Epithelial cell of esophagus (primary cell): ENCODE measurements around the gene THBS1.

Experiments
- DNase-seq: peaks from one replicate; pipeline ENCODE4 v3.0.0; 2010; ENCODE audit warnings: low read depth
- H3K4me3 ChIP-seq: 2 replicates; pipeline ENCODE4 v1.5.1; 2011; ENCODE audit warnings: mild to moderate bottlenecking, low read length, control low read depth
- TF ChIP-seq, protein P1 (sequence below): IDR thresholded peaks from 2 replicates; pipeline ENCODE4 v1.5.1; 2011; ENCODE audit warnings: low read depth, mild to moderate bottlenecking, low read length, control low read depth, inconsistent platforms; ENCODE audit not compliant: insufficient read depth; ENCODE audit errors: missing control alignments

Gene THBS1

GRCh38 chr15:39542385-39543065, 38.4 kb upstream of the THBS1 start:
- DNase-seq: no peak

DNA sequence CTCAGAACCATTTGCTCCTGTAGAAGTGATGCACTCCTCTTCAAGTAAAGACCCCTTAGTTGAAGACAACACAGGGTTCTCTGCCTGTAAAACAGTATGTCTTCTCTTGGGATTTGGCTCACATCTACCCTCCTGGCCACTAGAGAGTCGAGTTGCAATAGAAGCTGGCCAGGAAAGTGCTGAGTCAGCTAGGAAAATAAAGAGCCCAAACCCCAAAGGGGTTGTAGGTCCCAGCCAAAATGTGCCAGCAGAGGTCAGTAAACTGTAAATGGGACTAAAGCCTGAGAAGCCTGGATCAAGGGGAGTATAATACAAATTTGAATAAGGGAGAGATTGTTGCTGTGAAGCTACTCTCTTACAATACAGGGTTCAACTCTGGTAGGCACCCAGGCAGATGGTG, 37.2 kb upstream of the THBS1 start:
- TF ChIP-seq, protein P1, sequence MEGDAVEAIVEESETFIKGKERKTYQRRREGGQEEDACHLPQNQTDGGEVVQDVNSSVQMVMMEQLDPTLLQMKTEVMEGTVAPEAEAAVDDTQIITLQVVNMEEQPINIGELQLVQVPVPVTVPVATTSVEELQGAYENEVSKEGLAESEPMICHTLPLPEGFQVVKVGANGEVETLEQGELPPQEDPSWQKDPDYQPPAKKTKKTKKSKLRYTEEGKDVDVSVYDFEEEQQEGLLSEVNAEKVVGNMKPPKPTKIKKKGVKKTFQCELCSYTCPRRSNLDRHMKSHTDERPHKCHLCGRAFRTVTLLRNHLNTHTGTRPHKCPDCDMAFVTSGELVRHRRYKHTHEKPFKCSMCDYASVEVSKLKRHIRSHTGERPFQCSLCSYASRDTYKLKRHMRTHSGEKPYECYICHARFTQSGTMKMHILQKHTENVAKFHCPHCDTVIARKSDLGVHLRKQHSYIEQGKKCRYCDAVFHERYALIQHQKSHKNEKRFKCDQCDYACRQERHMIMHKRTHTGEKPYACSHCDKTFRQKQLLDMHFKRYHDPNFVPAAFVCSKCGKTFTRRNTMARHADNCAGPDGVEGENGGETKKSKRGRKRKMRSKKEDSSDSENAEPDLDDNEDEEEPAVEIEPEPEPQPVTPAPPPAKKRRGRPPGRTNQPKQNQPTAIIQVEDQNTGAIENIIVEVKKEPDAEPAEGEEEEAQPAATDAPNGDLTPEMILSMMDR: no peak
- DNase-seq: no peak
- H3K4me3 ChIP-seq: no peak overlapping the region

More at GRCh38 chr15:39542385-39543065, 38.4 kb upstream of the THBS1 start:
- H3K4me3 ChIP-seq: no peak overlapping the region
- TF ChIP-seq, protein P1: no peak

GRCh38 chr15:39546842-39547241, 34.0 kb upstream of the THBS1 start:
- no peak overlapping the region for H3K4me3 ChIP-seq
- TF ChIP-seq, protein P1: no peak
- DNase-seq: no peak

GRCh38 chr15:39548561-39548960, 32.3 kb upstream of the THBS1 start:
- no peak overlapping the region for H3K4me3 ChIP-seq
- TF ChIP-seq, protein P1: no peak
- no peak for DNase-seq

DNA sequence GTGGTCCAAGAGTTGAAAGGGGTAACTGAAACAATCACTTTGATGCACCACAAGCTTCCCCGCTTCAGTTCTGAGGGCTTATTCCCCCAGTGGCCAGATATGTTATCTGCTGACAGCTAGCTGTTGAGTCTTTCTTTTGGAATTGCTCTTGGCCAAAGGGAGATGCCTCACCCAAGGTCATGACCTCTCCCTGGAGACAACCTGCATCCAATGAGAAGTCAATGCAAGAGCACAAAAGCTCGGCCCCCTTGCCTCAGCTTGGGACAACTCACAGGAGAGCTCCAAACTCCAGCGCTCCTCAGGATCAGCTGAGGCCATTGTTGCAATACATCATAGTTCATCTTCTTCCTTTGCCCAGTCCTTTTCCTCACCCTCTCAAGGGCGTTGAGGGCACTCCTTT, 31.0 kb upstream of the THBS1 start:
- no peak for DNase-seq
- TF ChIP-seq, protein P1: no peak

GRCh38 chr15:39551476-39551875, 29.4 kb upstream of the THBS1 start:
- no peak for DNase-seq
- no peak overlapping the region for H3K4me3 ChIP-seq
- TF ChIP-seq, protein P1: no peak

More for the DNA sequence above, 31.0 kb upstream of the THBS1 start:
- H3K4me3 ChIP-seq: no peak overlapping the region

DNA sequence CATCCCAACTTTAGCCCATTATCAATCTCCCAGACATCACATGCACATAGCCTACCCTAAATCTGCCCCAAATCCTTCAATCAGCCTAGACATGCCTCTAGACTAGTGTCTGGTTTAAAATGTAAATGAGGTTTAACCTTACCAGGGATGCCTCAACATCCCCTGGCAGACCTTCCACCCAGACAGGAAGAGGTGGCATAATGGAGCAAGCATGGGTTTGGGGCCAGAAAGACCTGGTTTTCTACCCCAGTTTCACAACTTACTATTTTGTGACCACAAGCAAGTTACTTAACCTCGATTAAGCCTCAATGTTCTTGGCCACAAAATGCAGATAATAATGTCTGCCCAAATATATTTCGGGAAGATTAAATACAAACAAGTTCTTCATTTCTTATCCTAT, 28.3 kb upstream of the THBS1 start:
- H3K4me3 ChIP-seq: no peak overlapping the region
- no peak for DNase-seq
- TF ChIP-seq, protein P1: no peak
